Activated CD8-positive, alpha-beta T cell treated with anti-CD3 and anti-CD28 coated beads, Interleukin-2, amount 10 ng/mL, durations not matched to agents 7 days and 5 days (primary cell): ENCODE measurements around the gene ARRDC2. TPM values are rescaled to one million over a fixed set of nuclear protein-coding genes. Genes with fewer than 3 reads are reported as not detected.
"Not testable (repeated sequence)": the region's sequence is repeated elsewhere in the genome, so short reads cannot be mapped to it uniquely, and the experiment has no call there.

Experiments
- ATAC-seq: fragments of 150-1000 bp; cut with Tn5 transposase; one replicate; pipeline ENCODE4 v1.10.0; 2021; ENCODE audit warnings: moderate library complexity
- CTCF ChIA-PET: fragments of 350-600 bp; sonication (Branson Sonifier 250); formaldehyde crosslinking; loops from one replicate; lab custom pipeline; 2021; ENCODE audit warnings: antibody characterized with exemption; lab: Charles Lee
- POLR2A ChIA-PET: fragments of 350-600 bp; sonication (Branson Sonifier 250); formaldehyde crosslinking; loops from one replicate; lab custom pipeline; 2021; ENCODE audit warnings: antibody characterized with exemption; lab: Charles Lee
- DNase-seq: peaks from one replicate; pipeline ENCODE4 v3.0.0-alpha.2; 2020
- H3K27ac Mint-ChIP-seq: one replicate; pipeline ENCODE4 v1.8.0; 2021; ENCODE audit warnings: mild to moderate bottlenecking, mixed read lengths
- H3K27me3 Mint-ChIP-seq: one replicate; pipeline ENCODE4 v1.8.0; 2021; ENCODE audit warnings: low read depth, mixed read lengths
- H3K36me3 Mint-ChIP-seq: one replicate; pipeline ENCODE4 v1.8.0; 2021; ENCODE audit warnings: low read depth, mixed read lengths
- H3K4me1 Mint-ChIP-seq: one replicate; pipeline ENCODE4 v1.8.0; 2021; ENCODE audit warnings: low read depth, mixed read lengths
- H3K4me3 Mint-ChIP-seq: one replicate; pipeline ENCODE4 v1.8.0; 2021; ENCODE audit warnings: mild to moderate bottlenecking, mixed read lengths
- H3K9me3 Mint-ChIP-seq: one replicate; pipeline ENCODE4 v1.8.0; 2022; ENCODE audit warnings: mixed read lengths; ENCODE audit not compliant: insufficient read depth
- total RNA-seq, 2 experiments: library from RNA; stranded (reverse); gene quantifications; one replicate each; pipeline ENCODE4 v1.2.3, GENCODE V29; 2021

ARRDC2 gene
- total RNA-seq, 2 experiments from 2014 or later, result 33.8 to 34.2 TPM

GRCh38 chr19:18005750-18006149, 2.2 kb upstream of the ARRDC2 start:
- peaks cover 28% of the 10 kb centered on the region for H3K36me3 Mint-ChIP-seq
- not testable (repeated sequence) for ATAC-seq, H3K9me3 Mint-ChIP-seq, H3K27me3 Mint-ChIP-seq, DNase-seq, H3K27ac Mint-ChIP-seq, H3K4me3 Mint-ChIP-seq
- ChIA-PET CTCF (interaction anchor here (0.9 to 3.9 kb wide), 3 partner anchors 22 to 53 kb away, joined by 3 to 115 read pairs (median 32); no protein-coding TSS in a partner anchor), POLR2A (interaction anchor here (0.7 kb wide), 1 partner anchor 248 kb away, joined by 3 read pairs; no protein-coding TSS in a partner anchor)
- peaks cover 41% of the 10 kb centered on the region for H3K4me1 Mint-ChIP-seq

GRCh38 chr19:18007044-18007916, 690 bp upstream of the ARRDC2 start:
- ATAC-seq, result peak; percentile 74
- peak overlapping the region; percentile 68 for H3K27ac Mint-ChIP-seq
- H3K4me3 Mint-ChIP-seq, result peak overlapping the region; percentile 74
- CTCF ChIA-PET, result interaction anchor here (0.8 to 3.9 kb wide), 18 partner anchors 10 to 161 kb away, joined by 3 to 115 read pairs (median 4); partner anchors contain the start of gene CCDC124
- POLR2A ChIA-PET, result interaction anchor here (0.5 to 2.2 kb wide), 4 partner anchors 38 to 788 kb away, joined by 3 to 12 read pairs (median 4); partner anchors contain the start of gene PIK3R2
- no peaks in the 10 kb centered on the region for H3K27me3 Mint-ChIP-seq
- DNase-seq, result peak; percentile 82
- peaks cover 34% of the 10 kb centered on the region for H3K36me3 Mint-ChIP-seq
- peaks cover 39% of the 10 kb centered on the region for H3K4me1 Mint-ChIP-seq
- H3K9me3 Mint-ChIP-seq, result no peaks in the 10 kb centered on the region

GRCh38 chr19:18008814-18009213, 844 bp downstream of the ARRDC2 start:
- peak overlapping the region; percentile 74 for H3K4me3 Mint-ChIP-seq
- peaks cover 45% of the 10 kb centered on the region for H3K4me1 Mint-ChIP-seq
- H3K9me3 Mint-ChIP-seq, result no peaks in the 10 kb centered on the region
- H3K27me3 Mint-ChIP-seq, result no peaks in the 10 kb centered on the region
- DNase-seq (no peak), ATAC-seq (no peak)
- peak overlapping the region; percentile 80 for H3K27ac Mint-ChIP-seq
- peaks cover 46% of the 10 kb centered on the region for H3K36me3 Mint-ChIP-seq
- ChIA-PET CTCF (interaction anchor here (0.7 to 3.9 kb wide), 6 partner anchors 16 to 102 kb away, joined by 3 to 115 read pairs (median 12); no protein-coding TSS in a partner anchor), POLR2A (interaction anchor here (0.6 to 1.6 kb wide), 3 partner anchors 15 to 53 kb away, joined by 3 to 5 read pairs (median 4); no protein-coding TSS in a partner anchor)

GRCh38 chr19:18009412-18010066, 1.6 kb downstream of the ARRDC2 start:
- ChIA-PET CTCF (interaction anchor here (3.9 kb wide), 1 partner anchor 35 kb away, joined by 32 read pairs; no protein-coding TSS in a partner anchor), POLR2A (interaction anchor here (0.6 to 1.6 kb wide), 4 partner anchors 9 to 52 kb away, joined by 3 to 6 read pairs (median 5); no protein-coding TSS in a partner anchor)
- no peaks in the 10 kb centered on the region for H3K9me3 Mint-ChIP-seq
- no peak overlapping the region for H3K27ac Mint-ChIP-seq
- H3K27me3 Mint-ChIP-seq, result no peaks in the 10 kb centered on the region
- H3K36me3 Mint-ChIP-seq, result peaks cover 53% of the 10 kb centered on the region
- no peak for DNase-seq
- no peak for ATAC-seq
- peak overlapping the region; percentile 74 for H3K4me3 Mint-ChIP-seq
- H3K4me1 Mint-ChIP-seq, result peaks cover 52% of the 10 kb centered on the region

GRCh38 chr19:18010149-18010548, 2.2 kb downstream of the ARRDC2 start:
- Mint-ChIP-seq H3K36me3 (peaks cover 57% of the 10 kb centered on the region), H3K9me3 (no peaks in the 10 kb centered on the region), H3K27me3 (no peaks in the 10 kb centered on the region), H3K4me1 (peaks cover 57% of the 10 kb centered on the region), H3K4me3 (no peak overlapping the region), H3K27ac (no peak overlapping the region)
- DNase-seq, result no peak
- ChIA-PET POLR2A (interaction anchor here (0.9 to 1.7 kb wide), 4 partner anchors 10 to 46 kb away, joined by 5 to 6 read pairs (median 5); no protein-coding TSS in a partner anchor), CTCF (interaction anchor here (1.2 kb wide), 2 partner anchors 19 to 151 kb away, joined by 3 read pairs; partner anchors contain the start of gene RPL18A)
- no peak for ATAC-seq

- peaks cover 59% of the 10 kb centered on the region for H3K4me1 Mint-ChIP-seq
- no peaks in the 10 kb centered on the region for H3K9me3 Mint-ChIP-seq
- H3K27me3 Mint-ChIP-seq, result no peaks in the 10 kb centered on the region
- ATAC-seq (peak; percentile 17), DNase-seq (no peak)
- H3K36me3 Mint-ChIP-seq, result peaks cover 51% of the 10 kb centered on the region
- ChIA-PET POLR2A (interaction anchor here (0.9 to 1.9 kb wide), 6 partner anchors 9 to 163 kb away, joined by 3 to 11 read pairs (median 4); no protein-coding TSS in a partner anchor), CTCF (interaction anchor here (1.0 to 5.5 kb wide), 2 partner anchors 32 to 44 kb away, joined by 3 to 29 read pairs; no protein-coding TSS in a partner anchor)
- peak overlapping the region; percentile 47 for H3K4me3 Mint-ChIP-seq
- H3K27ac Mint-ChIP-seq, result peak overlapping the region; percentile 87
Observed at GRCh38 chr19:18013210-18014111, 5.5 kb downstream of the ARRDC2 start.

GRCh38 chr19:18014197-18014596, 6.2 kb downstream of the ARRDC2 start:
- no peaks in the 10 kb centered on the region for H3K9me3 Mint-ChIP-seq
- ChIA-PET CTCF (interaction anchor here (0.8 to 5.5 kb wide), 2 partner anchors 31 to 44 kb away, joined by 3 to 29 read pairs; no protein-coding TSS in a partner anchor), POLR2A (interaction anchor here (0.6 to 1.9 kb wide), 5 partner anchors 8 to 908 kb away, joined by 3 to 11 read pairs (median 4); no protein-coding TSS in a partner anchor)
- peaks cover 55% of the 10 kb centered on the region for H3K4me1 Mint-ChIP-seq
- peaks cover 44% of the 10 kb centered on the region for H3K36me3 Mint-ChIP-seq
- no peaks in the 10 kb centered on the region for H3K27me3 Mint-ChIP-seq
- H3K27ac Mint-ChIP-seq, result peak overlapping the region; percentile 87
- H3K4me3 Mint-ChIP-seq, result peak overlapping the region; percentile 47
- ATAC-seq (peak; percentile 66), DNase-seq (peak; percentile 57)

- DNase-seq, result no peak
- Mint-ChIP-seq H3K4me1 (peaks cover 63% of the 10 kb centered on the region), H3K36me3 (peaks cover 33% of the 10 kb centered on the region), H3K27me3 (no peaks in the 10 kb centered on the region), H3K27ac (no peak overlapping the region), H3K4me3 (no peak overlapping the region), H3K9me3 (no peaks in the 10 kb centered on the region)
- ATAC-seq, result no peak
- CTCF ChIA-PET, result interaction anchor here (1.2 to 5.5 kb wide), 2 partner anchors 8 to 41 kb away, joined by 3 to 29 read pairs; no protein-coding TSS in a partner anchor
- POLR2A ChIA-PET, result interaction anchor here (0.9 kb wide), 1 partner anchor 39 kb away, joined by 3 read pairs; no protein-coding TSS in a partner anchor
Observed at GRCh38 chr19:18016209-18016910, 8.4 kb downstream of the ARRDC2 start.

- H3K4me1 Mint-ChIP-seq, result peaks cover 74% of the 10 kb centered on the region
- H3K4me3 Mint-ChIP-seq, result no peak overlapping the region
- H3K9me3 Mint-ChIP-seq, result no peaks in the 10 kb centered on the region
- POLR2A ChIA-PET, result no interaction called here
- ATAC-seq, result no peak
- no peak for DNase-seq
- peaks cover 33% of the 10 kb centered on the region for H3K36me3 Mint-ChIP-seq
- H3K27ac Mint-ChIP-seq, result no peak overlapping the region
- H3K27me3 Mint-ChIP-seq, result no peaks in the 10 kb centered on the region
- CTCF ChIA-PET, result interaction anchor here (1.2 to 5.5 kb wide), 2 partner anchors 28 to 40 kb away, joined by 3 to 29 read pairs; no protein-coding TSS in a partner anchor
Observed at GRCh38 chr19:18017275-18018083, 9.5 kb downstream of the ARRDC2 start.
